GM19239 (cell line): ENCODE data around the gene KRTAP16-1.
"Not testable (repeated sequence)": the region's sequence is repeated elsewhere in the genome, so short reads cannot be mapped to it uniquely, and the experiment has no call there.

Source experiments
- DNase-seq: peaks from one replicate; pipeline ENCODE4 v3.0.0; 2011; ENCODE audit warnings: low spot score; ENCODE audit not compliant: insufficient read length
- FAIRE-seq: peaks from 2 replicates; lab custom pipeline; 2011; peaks lifted over from hg19 to GRCh38; lab: Jason Lieb, UNC

KRTAP16-1 gene

GRCh38 chr17:41307647-41308046, 1.5 kb downstream of the KRTAP16-1 start:
- no peak for FAIRE-seq
- DNase-seq, result no peak

GRCh38 chr17:41304091-41304490, 5.0 kb downstream of the KRTAP16-1 start:
- DNase-seq, result no peak
- no peak for FAIRE-seq

GRCh38 chr17:41302981-41303380, 6.1 kb downstream of the KRTAP16-1 start:
- no peak for FAIRE-seq
- DNase-seq, result no peak

GRCh38 chr17:41301916-41302901, 6.9 kb downstream of the KRTAP16-1 start, which contains the start of gene KRTAP29-1:
TSS of gene KRTAP29-1 (minus strand) at chr17:41302851. CDS start at chr17:41302851, 0 bp downstream.
- DNase-seq, result no peak

GRCh38 chr17:41301204-41301790, 7.8 kb downstream of the KRTAP16-1 start:
- DNase-seq (no peak), FAIRE-seq (no peak)

More at GRCh38 chr17:41301916-41302901, 6.9 kb downstream of the KRTAP16-1 start, which contains the start of gene KRTAP29-1:
- FAIRE-seq, result no peak

GRCh38 chr17:41298458-41299135, 10.5 kb downstream of the KRTAP16-1 start:
- DNase-seq (no peak), FAIRE-seq (no peak)

- FAIRE-seq (no peak), DNase-seq (no peak)
Observed at GRCh38 chr17:41296846-41297245, 12.3 kb downstream of the KRTAP16-1 start.

GRCh38 chr17:41294016-41294415, 15.1 kb downstream of the KRTAP16-1 start:
- DNase-seq, result no peak
- no peak for FAIRE-seq

- FAIRE-seq, result no peak
Observed at GRCh38 chr17:41287050-41287449, 22.1 kb downstream of the KRTAP16-1 start.

GRCh38 chr17:41284546-41284945, 24.6 kb downstream of the KRTAP16-1 start:
- FAIRE-seq (no peak), DNase-seq (no peak)

More at GRCh38 chr17:41287050-41287449, 22.1 kb downstream of the KRTAP16-1 start:
- DNase-seq, result no peak

GRCh38 chr17:41284043-41284442, 25.1 kb downstream of the KRTAP16-1 start:
- FAIRE-seq, result no peak
- no peak for DNase-seq

- no peak for FAIRE-seq
- no peak for DNase-seq
Observed at GRCh38 chr17:41278176-41278955, 30.7 kb downstream of the KRTAP16-1 start.

- not testable (repeated sequence) for FAIRE-seq, DNase-seq
Observed at GRCh38 chr17:41275648-41276190, 33.4 kb downstream of the KRTAP16-1 start, which contains the start of gene KRTAP9-7. TSS of gene KRTAP9-7 (plus strand) at chr17:41275698. CDS start at chr17:41275698, 0 bp downstream.

GRCh38 chr17:41271858-41272257, 37.3 kb downstream of the KRTAP16-1 start:
- DNase-seq (no peak), FAIRE-seq (no peak)

GRCh38 chr17:41271323-41271722, 37.8 kb downstream of the KRTAP16-1 start:
- FAIRE-seq, DNase-seq: not testable (repeated sequence)

GRCh38 chr17:41267711-41268110, 41.4 kb downstream of the KRTAP16-1 start:
- DNase-seq (no peak), FAIRE-seq (no peak)

- no peak for FAIRE-seq
- DNase-seq, result no peak
Observed at GRCh38 chr17:41265078-41265477, 44.0 kb downstream of the KRTAP16-1 start, which contains the start of gene KRTAP9-6. TSS of gene KRTAP9-6 (plus strand) at chr17:41265378. CDS start at chr17:41265378, 0 bp downstream.

- DNase-seq (no peak), FAIRE-seq (no peak)
Observed at GRCh38 chr17:41264599-41264998, 44.5 kb downstream of the KRTAP16-1 start.

- no peak for FAIRE-seq
- no peak for DNase-seq
Observed at GRCh38 chr17:41263212-41263611, 45.9 kb downstream of the KRTAP16-1 start.
